OCI-LY7 (cell line): ENCODE measurements around the gene CNBP. TPM values are rescaled to one million over a fixed set of nuclear protein-coding genes. Genes with fewer than 3 reads are reported as not detected.

Experiments used
- BruUV-seq: library from RNA; stranded (reverse); fragments of 400-500 nt; replicated peaks from 2 replicates; lab custom pipeline; 2021; lab: Mats Ljungman, UMichigan
- CTCF ChIA-PET: fragments of 300-600 bp; sonication (Branson Sonifier 250); formaldehyde crosslinking; loops from one replicate; lab custom pipeline; 2022; ENCODE audit warnings: antibody characterized with exemption; ENCODE audit not compliant: unreplicated experiment; lab: Charles Lee
- POLR2A ChIA-PET: fragments of 300-600 bp; sonication (Branson Sonifier 250); formaldehyde crosslinking; loops from one replicate; lab custom pipeline; 2022; ENCODE audit warnings: antibody characterized with exemption; lab: Charles Lee
- DNase-seq: peaks from one replicate; pipeline ENCODE4 v3.0.0-alpha.2; 2015; ENCODE audit warnings: low spot score
- H2AFZ ChIP-seq: fragments of 200-600 bp; sonication (generic), shearing (Covaris generic); 2 replicates; pipeline ENCODE4 v1.6.1; 2014; ENCODE audit warnings: mild to moderate bottlenecking, antibody characterized with exemption, low read length, moderate library complexity
- H3K27ac ChIP-seq: fragments of 200-600 bp; sonication (generic); 2 replicates; pipeline ENCODE4 v1.5.1; 2014; ENCODE audit warnings: mixed run types, low read depth, mild to moderate bottlenecking, moderate library complexity, low read length, inconsistent platforms; ENCODE audit not compliant: poor library complexity, severe bottlenecking
- H3K36me3 ChIP-seq: fragments of 200-600 bp; sonication (generic); 2 replicates; pipeline ENCODE4 v1.6.1; 2014; ENCODE audit warnings: mild to moderate bottlenecking, antibody characterized with exemption, low read length, moderate library complexity, mixed read lengths; ENCODE audit not compliant: insufficient read depth
- H3K4me1 ChIP-seq: fragments of 200-600 bp; sonication (generic); 2 replicates; pipeline ENCODE4 v1.5.1; 2014; ENCODE audit warnings: mild to moderate bottlenecking, low read length; ENCODE audit not compliant: insufficient read depth, poor library complexity, severe bottlenecking
- H3K4me2 ChIP-seq: fragments of 200-600 bp; sonication (generic); 2 replicates; pipeline ENCODE4 v1.6.1; 2014; ENCODE audit warnings: mild to moderate bottlenecking, low read length
- H3K4me3 ChIP-seq: fragments of 200-600 bp; sonication (generic); 2 replicates; pipeline ENCODE4 v1.5.1; 2014; ENCODE audit warnings: mild to moderate bottlenecking, low read depth, low read length; ENCODE audit not compliant: poor library complexity, severe bottlenecking
- H3K79me2 ChIP-seq: fragments of 200-600 bp; sonication (generic); 2 replicates; pipeline ENCODE4 v1.6.1; 2016; ENCODE audit warnings: low read depth, mild to moderate bottlenecking, low read length, moderate library complexity, mixed read lengths; ENCODE audit not compliant: insufficient read depth
- H3K9me2 ChIP-seq: fragments of 200-600 bp; sonication (generic); 2 replicates; pipeline ENCODE4 v1.6.1; 2016; ENCODE audit warnings: mild to moderate bottlenecking, low read length, mixed read lengths; ENCODE audit not compliant: insufficient read depth
- H3K9me3 ChIP-seq: fragments of 200-600 bp; sonication (generic); 2 replicates; pipeline ENCODE4 v1.6.1; 2014; ENCODE audit warnings: mild to moderate bottlenecking, mixed run types, low read length, mixed read lengths
- H4K20me1 ChIP-seq: fragments of 200-600 bp; sonication (generic); 2 replicates; pipeline ENCODE4 v1.6.1; 2014; ENCODE audit warnings: mild to moderate bottlenecking, antibody characterized with exemption, low read length, moderate library complexity, mixed read lengths; ENCODE audit not compliant: insufficient read depth
- CTCF ChIP-seq: fragments of 200-600 bp; sonication (generic); conservative IDR thresholded peaks from 2 replicates; pipeline ENCODE4 v1.5.1; 2014; ENCODE audit warnings: mild to moderate bottlenecking, antibody characterized with exemption, low read length, moderate library complexity, mixed read lengths
- EZH2phosphoT487 ChIP-seq: fragments of 200-600 bp; sonication (generic); IDR thresholded peaks from 2 replicates; pipeline ENCODE4 v1.6.1; 2018; ENCODE audit warnings: low read depth, borderline replicate concordance, mild to moderate bottlenecking, mixed run types, antibody characterized with exemption, low read length, moderate library complexity, mixed read lengths
- intact Hi-C: fragments of 100-400 bp; cut with micrococcal nuclease; formaldehyde crosslinking; loops from one replicate; pipeline ENCODE4 v1.10.0; 2022; ENCODE audit not compliant: unreplicated experiment
- total RNA-seq, 2 experiments: library from RNA; depleted of rRNA in 1 of 2; stranded (reverse); fragments of >200 nt in 1 of 2; shearing (Covaris generic) in 1 of 2; gene quantifications; 2 replicates each; pipeline ENCODE4 v1.2.3, GENCODE V29; 2014 to 2022

The CNBP gene
- total RNA-seq, 2 experiments from 2014 or later, result 324 to 336 TPM

GRCh38 chr3:129204473-129204872 is 20.8 kb upstream of the CNBP start:
- CTCF ChIA-PET, result no interaction called here
- Histone ChIP-seq H4K20me1 (no peaks in the 10 kb centered on the region), H3K4me2 (no peak overlapping the region), H3K4me3 (no peak overlapping the region), H3K27ac (no peak overlapping the region), H2AFZ (no peak overlapping the region), H3K9me2 (no peaks in the 10 kb centered on the region), H3K36me3 (no peaks in the 10 kb centered on the region), H3K9me3 (no peaks in the 10 kb centered on the region), H3K79me2 (no peaks in the 10 kb centered on the region), H3K4me1 (no peaks in the 10 kb centered on the region)
- TF ChIP-seq EZH2phosphoT487, result no peak
- no peak for TF ChIP-seq CTCF
- POLR2A ChIA-PET, result interaction anchor here (0.6 to 1.2 kb wide), 3 partner anchors 18 to 177 kb away, joined by 3 to 5 read pairs (median 5); no protein-coding TSS in a partner anchor
- BruUV-seq, result no TSS peak
- intact Hi-C loops, result no loop called here
- no peak for DNase-seq

GRCh38 chr3:129199366-129199765 is 15.7 kb upstream of the CNBP start:
- no peaks in the 10 kb centered on the region for H3K79me2 ChIP-seq
- H3K9me3 ChIP-seq, result no peaks in the 10 kb centered on the region
- TF ChIP-seq CTCF (no peak), EZH2phosphoT487 (no peak)
- no peak overlapping the region for H3K4me2 ChIP-seq
- intact Hi-C loops, result no loop called here
- CTCF ChIA-PET, result no interaction called here
- no TSS peak for BruUV-seq
- H3K4me3 ChIP-seq, result no peak overlapping the region
- peaks cover 18% of the 10 kb centered on the region for H3K4me1 ChIP-seq
- H3K27ac ChIP-seq, result no peak overlapping the region
- no peak overlapping the region for H2AFZ ChIP-seq
- no peaks in the 10 kb centered on the region for H3K9me2 ChIP-seq
- H3K36me3 ChIP-seq, result no peaks in the 10 kb centered on the region
- no peaks in the 10 kb centered on the region for H4K20me1 ChIP-seq
- POLR2A ChIA-PET, result interaction anchor here (1.8 kb wide), 1 partner anchor 34 kb away, joined by 8 read pairs; no protein-coding TSS in a partner anchor
- no peak for DNase-seq

- CTCF ChIA-PET, result no interaction called here
Observed at GRCh38 chr3:129197321-129197720, 13.6 kb upstream of the CNBP start.

More at GRCh38 chr3:129197321-129197720, 13.6 kb upstream of the CNBP start:
- Histone ChIP-seq H3K9me2 (no peaks in the 10 kb centered on the region), H3K36me3 (no peaks in the 10 kb centered on the region), H3K4me1 (peaks cover 18% of the 10 kb centered on the region), H3K79me2 (no peaks in the 10 kb centered on the region), H4K20me1 (no peaks in the 10 kb centered on the region), H2AFZ (no peak overlapping the region), H3K27ac (no peak overlapping the region), H3K9me3 (no peaks in the 10 kb centered on the region), H3K4me3 (no peak overlapping the region), H3K4me2 (peak overlapping the region; percentile 9; the same call in 1 of the 2 replicates)
- intact Hi-C loops, result no loop called here
- POLR2A ChIA-PET, result interaction anchor here (1.1 kb wide), 2 partner anchors 15 to 33 kb away, joined by 3 read pairs; no protein-coding TSS in a partner anchor
- DNase-seq, result no peak
- BruUV-seq, result no TSS peak
- TF ChIP-seq CTCF (no peak), EZH2phosphoT487 (no peak)
